Stomach (tissue), 9 donors: ENCODE data around the gene CLIC5. TPM values are rescaled to one million over a fixed set of nuclear protein-coding genes. Genes with fewer than 3 reads are reported as not detected.

Experiments used
- DNase-seq, 2 donors: peaks; one replicate each; pipeline versions ENCODE4 v3.0.0 to v3.0.0-alpha.2; 2013 to 2019
- H3K27ac ChIP-seq, 5 donors: fragments of 200-600 bp in 4 of 5; sonication (generic) in 4 of 5; one replicate each; pipeline ENCODE4 v1.5.1; 2013 to 2019; ENCODE audit warnings: mild to moderate bottlenecking in 1 of 5, moderate library complexity in 1 of 5
- H3K27me3 ChIP-seq, 3 donors: fragments of 200-600 bp; sonication (generic); one replicate each; pipeline ENCODE4 v1.5.1; 2017 to 2019; ENCODE audit warnings: mixed run types in 1 of 3
- H3K36me3 ChIP-seq, 4 donors: fragments of 200-600 bp; sonication (generic); 1 replicate in 3 of 4; 2 replicates in 1 of 4; pipeline ENCODE4 v1.5.1; 2016 to 2019
- H3K4me1 ChIP-seq, 4 donors: fragments of 200-600 bp; sonication (generic); one replicate each; pipeline ENCODE4 v1.5.1; 2016 to 2019
- H3K4me3 ChIP-seq, 4 donors: fragments of 200-600 bp; sonication (generic) in 3 of 4; one replicate each; pipeline ENCODE4 v1.5.1; 2016 to 2019; ENCODE audit warnings: mild to moderate bottlenecking in 1 of 4
- H3K9me3 ChIP-seq, 4 donors: fragments of 200-600 bp; sonication (generic); one replicate each; pipeline ENCODE4 v1.5.1; 2016 to 2019
- EP300 ChIP-seq: sonication (generic); formaldehyde crosslinking; IDR thresholded peaks from one replicate; pipeline ENCODE4 v1.6.1; 2017; ENCODE audit warnings: antibody characterized with exemption
- POLR2A ChIP-seq, 4 donors: fragments of 450-650 bp; IDR thresholded peaks; one replicate each; pipeline ENCODE4 v1.6.1; 2016; ENCODE audit warnings: antibody characterized with exemption in 4 of 4, control low read depth in 2 of 4, mild to moderate bottlenecking in 1 of 4, moderate library complexity in 1 of 4
- POLR2AphosphoS5 ChIP-seq, 3 donors: sonication (generic); formaldehyde crosslinking; IDR thresholded peaks; one replicate each; pipeline ENCODE4 v1.6.1; 2016; ENCODE audit warnings: antibody characterized with exemption in 3 of 3
- WGBS, 5 donors: extraction: QIAGEN DNeasy Blood & Tissue Kit in 3 of 5; methylation state at CpG; one replicate each; pipeline versions ENCODE4 v1.1.5 to v1.1.7; 2013 to 2018; 5-methylcytosine and 5-hydroxymethylcytosine counted together
- intact Hi-C: fragments of 100-400 bp; cut with DNase I; formaldehyde crosslinking; loops from one replicate; pipeline ENCODE4 v1.15.1; 2023; ENCODE audit warnings: low total_unique reads
- polyA plus RNA-seq, 3 donors: library from polyadenylated mRNA; stranded (reverse); fragments of 200-250 nt; gene quantifications; one replicate each; pipeline ENCODE4 v1.2.3, GENCODE V29; 2013
- total RNA-seq, 5 donors: library from RNA; depleted of rRNA; stranded (reverse); fragments of >200 nt; gene quantifications; one replicate each; pipeline versions ENCODE4 v1.1.0 to v1.2.3, GENCODE V29; 2014 to 2016
- TF ChIP-seq, protein P1 (sequence below), 7 experiments: fragments of 450-650 bp in 4 of 7; fragments of 200-600 bp in 3 of 7; sonication (generic) in 3 of 7; IDR thresholded peaks; one replicate each; pipeline ENCODE4 v1.5.1; 2016 to 2019; ENCODE audit warnings: antibody characterized with exemption in 7 of 7, control low read depth in 2 of 7, mild to moderate bottlenecking in 1 of 7
- donor health status: healthy with polysubstance abuse.
- donor health status: Bipolar disorder and iron deficiency.
- donor health status: healthy.

CLIC5 gene
- total and polyA plus RNA-seq, 8 donors, result 0.19 to 30.4 (median 2.0) TPM; not detected in 1

DNA sequence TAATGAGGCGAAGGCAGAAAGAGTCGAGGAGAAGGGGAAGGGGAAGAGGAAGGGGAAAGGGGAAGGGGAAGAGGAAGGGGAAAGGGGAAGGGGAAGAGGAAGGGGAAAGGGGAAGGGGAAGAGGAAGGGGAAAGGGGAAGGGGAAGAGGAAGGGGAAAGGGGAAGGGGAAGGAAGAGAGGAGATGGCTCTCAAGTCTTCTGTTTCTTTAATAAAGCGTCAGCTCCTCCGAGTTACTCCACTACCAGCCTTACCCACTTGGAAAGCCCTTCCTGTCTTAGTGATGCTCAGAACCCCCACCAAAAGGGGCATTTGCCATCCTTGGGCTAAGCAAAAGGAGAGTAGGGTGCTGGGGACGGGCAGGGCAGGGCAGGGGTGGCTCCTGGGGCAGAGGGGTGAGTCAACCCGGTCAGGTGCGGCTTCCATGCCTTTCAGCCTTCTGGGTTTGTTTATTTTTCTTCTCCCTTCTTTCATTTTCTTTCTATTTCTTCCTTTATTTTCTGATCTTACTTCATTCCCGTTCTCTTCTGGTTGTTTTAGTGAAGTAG, 476 bp upstream of the CLIC5 start:
- peak overlapping the region in 3 of 5 donors; percentile 65 to 76 (median 73) for H3K27ac ChIP-seq
- TF ChIP-seq, protein P1, sequence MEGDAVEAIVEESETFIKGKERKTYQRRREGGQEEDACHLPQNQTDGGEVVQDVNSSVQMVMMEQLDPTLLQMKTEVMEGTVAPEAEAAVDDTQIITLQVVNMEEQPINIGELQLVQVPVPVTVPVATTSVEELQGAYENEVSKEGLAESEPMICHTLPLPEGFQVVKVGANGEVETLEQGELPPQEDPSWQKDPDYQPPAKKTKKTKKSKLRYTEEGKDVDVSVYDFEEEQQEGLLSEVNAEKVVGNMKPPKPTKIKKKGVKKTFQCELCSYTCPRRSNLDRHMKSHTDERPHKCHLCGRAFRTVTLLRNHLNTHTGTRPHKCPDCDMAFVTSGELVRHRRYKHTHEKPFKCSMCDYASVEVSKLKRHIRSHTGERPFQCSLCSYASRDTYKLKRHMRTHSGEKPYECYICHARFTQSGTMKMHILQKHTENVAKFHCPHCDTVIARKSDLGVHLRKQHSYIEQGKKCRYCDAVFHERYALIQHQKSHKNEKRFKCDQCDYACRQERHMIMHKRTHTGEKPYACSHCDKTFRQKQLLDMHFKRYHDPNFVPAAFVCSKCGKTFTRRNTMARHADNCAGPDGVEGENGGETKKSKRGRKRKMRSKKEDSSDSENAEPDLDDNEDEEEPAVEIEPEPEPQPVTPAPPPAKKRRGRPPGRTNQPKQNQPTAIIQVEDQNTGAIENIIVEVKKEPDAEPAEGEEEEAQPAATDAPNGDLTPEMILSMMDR (IDR thresholded peaks at IDR 0.05), result no peak
- TF ChIP-seq EP300 (no peak), POLR2AphosphoS5 (IDR thresholded peaks at IDR 0.05) (no peak), POLR2A (IDR thresholded peaks at IDR 0.05) (no peak)
- no peak for DNase-seq

DNA sequence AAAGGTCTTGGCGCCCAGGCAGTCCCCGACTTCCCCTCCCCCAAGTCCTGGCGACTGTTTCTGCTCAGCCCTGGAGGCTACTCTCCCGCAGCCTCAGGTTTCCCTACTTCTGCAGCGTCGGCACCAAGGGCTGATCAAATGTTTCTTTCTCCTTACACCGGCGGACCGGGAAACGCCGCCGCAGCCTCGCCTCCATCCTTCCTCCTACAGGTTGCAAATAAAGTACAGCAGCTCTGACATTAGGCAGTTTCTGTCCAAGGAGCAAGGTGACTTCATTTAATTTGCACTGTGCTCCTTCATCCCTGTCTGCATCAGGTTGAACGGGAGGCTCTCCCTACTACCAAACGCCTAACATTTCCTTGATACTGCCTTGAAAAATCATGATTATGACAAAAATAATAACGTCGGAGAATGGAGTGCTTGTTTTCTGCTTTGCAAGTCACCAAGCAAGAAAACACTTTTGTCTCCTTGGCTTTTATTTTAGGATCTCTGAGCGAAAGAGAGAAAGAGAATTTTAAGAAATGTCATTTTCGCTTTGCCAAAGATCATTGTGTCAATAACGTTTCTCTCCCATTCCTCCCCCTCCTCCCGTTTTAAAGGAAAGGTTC, 1.0 kb downstream of the CLIC5 start:
- peak overlapping the region; percentile 43 to 65 (median 50) for H3K4me3 ChIP-seq
- 10 to 16% (median 15%) methylated on average over 21 of the region's 21 CpGs for WGBS, 5 donors
- intact Hi-C loops, result no loop called here
- peak overlapping the region; percentile 0 to 76 (median 65) for H3K27ac ChIP-seq
- H3K9me3 ChIP-seq, result peaks cover 0 to 3% (median 0%) of the 10 kb centered on the region in 4 donors
- TF ChIP-seq, protein P1 (IDR thresholded peaks at IDR 0.05), result no peak
- TF ChIP-seq EP300 (no peak), POLR2AphosphoS5 (IDR thresholded peaks at IDR 0.05) (no peak), POLR2A (IDR thresholded peaks at IDR 0.05) (no peak)
- H3K4me1 ChIP-seq, result peaks cover 18 to 26% (median 22%) of the 10 kb centered on the region in 4 donors
- no peaks in the 10 kb centered on the region for H3K36me3 ChIP-seq
- peaks cover 0 to 50% (median 36%) of the 10 kb centered on the region in 3 donors for H3K27me3 ChIP-seq
- DNase-seq, result peak in 1 of 2 donors; percentile 36

More for the DNA sequence above, 476 bp upstream of the CLIC5 start:
- WGBS, 5 donors, result 25 to 45% (median 32%) methylated on average over 7 to 8 of the region's 8 CpGs
- intact Hi-C loops, result no loop called here
- H3K4me3 ChIP-seq, result peak overlapping the region; percentile 43 to 65 (median 50)
- peaks cover 0 to 50% (median 36%) of the 10 kb centered on the region in 3 donors for H3K27me3 ChIP-seq
- peaks cover 17 to 26% (median 20%) of the 10 kb centered on the region in 4 donors for H3K4me1 ChIP-seq
- no peaks in the 10 kb centered on the region for H3K36me3 ChIP-seq
- peaks cover 0 to 3% (median 0%) of the 10 kb centered on the region in 4 donors for H3K9me3 ChIP-seq

DNA sequence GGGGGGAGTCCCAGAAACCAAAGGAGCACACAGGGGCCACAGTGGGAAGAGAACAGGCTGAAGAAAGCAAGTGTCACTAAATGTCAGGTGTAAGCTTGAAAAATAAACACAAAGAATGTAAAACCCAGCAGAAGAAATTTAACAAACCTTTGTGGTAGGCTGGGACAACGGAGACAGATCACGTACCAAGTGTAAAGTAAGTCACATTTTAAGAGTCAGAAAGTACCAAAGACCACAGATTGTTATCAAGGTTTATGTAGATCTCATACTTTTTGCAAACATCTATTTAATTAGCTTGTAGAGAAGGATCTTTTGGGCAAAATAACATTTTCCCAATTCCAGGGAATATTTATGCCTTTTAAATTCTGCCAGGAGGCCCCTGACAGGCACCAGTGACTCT, 1.6 kb downstream of the CLIC5 start:
- Histone ChIP-seq H3K27ac (peak overlapping the region in 4 of 5 donors; percentile 18 to 76 (median 69)), H3K9me3 (peaks cover 0 to 3% (median 0%) of the 10 kb centered on the region in 4 donors), H3K27me3 (peaks cover 0 to 50% (median 36%) of the 10 kb centered on the region in 3 donors), H3K4me1 (peaks cover 18 to 26% (median 22%) of the 10 kb centered on the region in 4 donors), H3K4me3 (peak overlapping the region in 3 of 4 donors; percentile 43 to 65 (median 51)), H3K36me3 (no peaks in the 10 kb centered on the region)
- TF ChIP-seq EP300 (no peak), POLR2AphosphoS5 (IDR thresholded peaks at IDR 0.05) (no peak), POLR2A (IDR thresholded peaks at IDR 0.05) (no peak)
- TF ChIP-seq, protein P1 (IDR thresholded peaks at IDR 0.05), result no peak
- 83 to 88% (median 88%) methylated on average over 2 of the region's 2 CpGs for WGBS, 5 donors
- DNase-seq, result no peak
- intact Hi-C loops, result no loop called here

DNA sequence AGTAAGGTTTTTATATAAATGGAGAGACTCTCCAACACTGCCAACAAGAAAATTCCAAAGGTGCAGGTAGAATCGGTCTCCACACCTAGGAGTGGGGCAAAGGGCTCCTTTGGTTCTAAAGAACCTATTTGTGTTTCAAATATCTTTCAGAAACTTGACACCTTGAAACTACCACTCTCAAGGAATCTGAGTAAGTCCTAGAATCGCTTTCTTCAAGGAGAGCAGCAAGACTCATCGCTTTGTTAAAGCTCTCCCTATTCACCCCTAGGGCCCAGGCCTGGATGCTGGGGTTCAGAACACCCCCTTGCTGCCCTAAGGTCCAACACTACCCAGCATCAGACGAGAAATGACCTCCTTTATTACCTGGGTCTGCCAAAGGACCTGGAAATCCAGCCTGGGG, 2.0 kb downstream of the CLIC5 start:
- DNase-seq, result no peak
- Histone ChIP-seq H3K27me3 (peaks cover 0 to 50% (median 36%) of the 10 kb centered on the region in 3 donors), H3K4me1 (peaks cover 18 to 26% (median 22%) of the 10 kb centered on the region in 4 donors), H3K36me3 (no peaks in the 10 kb centered on the region), H3K27ac (peak overlapping the region in 4 of 5 donors; percentile 18 to 76 (median 28)), H3K4me3 (no peak overlapping the region), H3K9me3 (peaks cover 0 to 3% (median 0%) of the 10 kb centered on the region in 4 donors)
- intact Hi-C loops, result no loop called here
- TF ChIP-seq EP300, result no peak
- TF ChIP-seq, protein P1 (IDR thresholded peaks at IDR 0.05), result no peak
- TF ChIP-seq POLR2A (IDR thresholded peaks at IDR 0.05), result no peak
- no peak for TF ChIP-seq POLR2AphosphoS5 (IDR thresholded peaks at IDR 0.05)
- WGBS, 5 donors, result 80 to 91% (median 89%) methylated on average over 4 of the region's 4 CpGs
